ENCODE data around the gene DCAF17.

GRCh38 chr2:171416009-171416926 is 17.8 kb upstream of the DCAF17 start:
- TF ChIP-seq CTCF (IDR thresholded peaks at IDR 0.05) (peak; percentile 82 to 90 (median 86)), POLR2AphosphoS5 (IDR thresholded peaks at IDR 0.05) (peak; percentile 55 to 78)
